ENCODE data around the gene C1orf216.
"Not testable (repeated sequence)": the region's sequence is repeated elsewhere in the genome, so short reads cannot be mapped to it uniquely, and the experiment has no call there.

Gene C1orf216, protein sequence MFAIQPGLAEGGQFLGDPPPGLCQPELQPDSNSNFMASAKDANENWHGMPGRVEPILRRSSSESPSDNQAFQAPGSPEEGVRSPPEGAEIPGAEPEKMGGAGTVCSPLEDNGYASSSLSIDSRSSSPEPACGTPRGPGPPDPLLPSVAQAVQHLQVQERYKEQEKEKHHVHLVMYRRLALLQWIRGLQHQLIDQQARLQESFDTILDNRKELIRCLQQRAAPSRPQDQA

GRCh38 chr1:35718492-35719336 is at the start of gene C1orf216:
TSS of gene C1orf216 (minus strand) at chr1:35718884. CDS start at chr1:35716321, 2,563 bp downstream.
- DNase-seq (ENCODE audit: low read depth) = peak; percentile 38

- DNase-seq (ENCODE audit: low read depth) = no peak
Observed at GRCh38 chr1:35764283-35764682, 45.6 kb upstream of the C1orf216 start.

GRCh38 chr1:35763201-35763600 is 44.5 kb upstream of the C1orf216 start:
- DNase-seq (ENCODE audit: low read depth) = no peak

DNA sequence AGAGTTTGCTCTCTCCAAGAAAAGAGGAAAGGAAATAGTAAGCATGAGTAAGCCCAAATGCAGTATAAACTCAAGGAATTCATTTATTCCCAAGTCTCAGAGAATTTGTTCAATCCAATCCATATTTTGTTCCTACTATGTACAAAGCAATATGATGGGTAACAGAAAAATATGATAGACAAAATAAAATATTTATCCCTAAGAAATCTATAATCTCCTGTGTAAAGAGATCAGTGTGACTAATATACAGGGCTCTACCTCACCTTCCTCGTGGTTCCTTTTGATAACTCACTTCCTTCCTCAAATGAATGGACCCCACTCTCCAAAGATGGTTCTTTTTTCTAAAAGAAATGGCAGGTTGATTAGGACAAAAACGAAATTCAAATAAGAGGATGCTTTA is 43.5 kb upstream of the C1orf216 start:
- DNase-seq (ENCODE audit: low read depth) = no peak

DNA sequence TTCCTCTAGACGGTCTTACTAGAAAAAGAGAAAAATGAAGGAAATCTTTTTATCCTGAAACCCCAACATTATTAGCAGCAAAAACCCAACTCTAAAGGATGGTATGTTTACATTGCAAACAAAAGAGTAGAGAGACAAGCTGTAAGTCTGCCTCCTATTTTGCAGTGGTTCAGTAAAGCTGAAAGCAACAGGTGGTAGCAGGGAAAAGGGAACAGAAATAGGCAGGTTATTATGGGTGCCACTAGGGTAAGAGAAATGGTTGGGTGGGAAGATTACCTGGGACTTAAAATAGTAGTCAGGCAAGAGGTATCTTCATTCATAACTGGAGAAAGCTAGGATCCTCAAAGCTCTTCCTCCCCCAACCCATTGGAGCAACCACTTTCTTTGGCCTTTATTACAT is 37.4 kb upstream of the C1orf216 start:
- no peak for DNase-seq (ENCODE audit: low read depth)

DNA sequence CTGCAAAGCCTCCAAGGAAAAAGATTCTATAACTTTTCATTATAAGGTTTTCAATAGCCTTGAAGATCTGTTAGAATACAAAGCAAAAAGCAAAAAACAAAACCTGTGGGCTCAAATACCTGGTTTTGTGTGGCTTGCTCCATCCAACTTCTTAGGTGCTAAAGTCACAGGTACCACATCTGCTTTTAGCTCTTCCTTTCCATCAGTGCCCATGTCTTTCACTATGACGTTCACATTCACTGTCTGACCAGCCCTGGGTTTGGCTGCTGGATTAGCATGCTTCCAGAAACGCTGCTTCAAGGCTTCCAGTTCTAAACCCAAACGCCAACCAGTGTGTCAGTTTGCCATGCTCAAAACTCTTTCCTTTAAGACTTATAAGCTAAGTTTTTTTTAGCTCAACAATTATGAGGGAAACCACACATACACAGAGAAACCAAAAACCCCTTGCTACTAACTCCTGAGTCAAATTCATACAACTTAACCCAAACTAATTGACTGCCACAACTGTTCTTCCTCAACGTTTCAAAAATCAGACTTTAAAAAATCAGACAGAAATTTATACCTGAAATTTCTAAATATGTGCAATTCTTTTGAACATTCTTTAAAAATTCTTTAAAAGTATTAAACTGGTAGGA is 35.1 kb upstream of the C1orf216 start:
- no peak for DNase-seq (ENCODE audit: low read depth)

- no peak for DNase-seq (ENCODE audit: low read depth)
Observed at GRCh38 chr1:35748326-35748725, 29.6 kb upstream of the C1orf216 start.

DNA sequence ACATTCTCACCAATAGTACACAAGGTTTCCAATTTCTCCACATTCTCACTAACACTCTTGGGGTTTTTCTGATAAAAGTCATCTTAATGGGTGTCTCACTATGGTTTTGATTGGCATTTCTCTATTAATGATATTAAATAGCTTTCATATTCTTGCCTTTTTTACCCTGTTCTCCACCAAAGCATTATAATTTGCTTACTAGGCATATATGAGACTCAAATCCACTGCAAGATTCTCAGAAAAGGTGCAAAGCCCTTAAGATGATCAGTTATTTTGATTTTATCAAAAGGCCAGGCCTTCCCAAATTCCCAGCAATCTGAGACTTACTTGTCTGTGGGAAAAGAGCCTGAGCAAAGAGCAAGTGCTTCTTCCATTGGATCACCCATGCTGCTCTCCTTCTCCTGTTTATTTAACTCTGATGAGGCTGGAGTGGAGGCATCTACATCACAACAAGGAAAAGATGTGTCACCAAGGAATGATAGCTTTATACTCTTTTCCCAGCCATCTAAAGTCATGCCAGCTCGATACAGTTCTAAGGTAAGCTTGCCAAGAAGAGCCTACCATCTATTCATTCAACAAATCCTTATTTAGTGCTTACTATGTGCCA is 26.5 kb upstream of the C1orf216 start:
- no peak for DNase-seq (ENCODE audit: low read depth)

DNA sequence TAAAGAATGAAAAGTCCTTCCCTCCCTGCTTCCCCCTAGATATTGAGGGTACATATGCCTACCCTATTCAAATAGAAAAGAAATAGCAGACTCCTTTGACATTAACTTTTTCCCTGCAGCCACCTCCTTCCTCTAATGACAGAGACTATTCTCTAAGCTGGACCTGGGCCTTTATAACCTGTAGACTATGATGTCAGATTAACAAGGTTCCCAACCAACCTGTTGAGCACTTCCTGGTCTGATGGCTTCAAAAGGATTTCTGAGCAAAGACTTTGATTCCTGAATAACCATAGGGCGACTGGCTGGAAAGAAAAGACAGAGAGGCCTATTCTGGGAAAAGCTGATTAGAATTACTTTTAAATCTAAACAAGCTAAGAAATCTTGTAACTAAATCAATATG is 18.4 kb upstream of the C1orf216 start:
- no peak for DNase-seq (ENCODE audit: low read depth)

DNA sequence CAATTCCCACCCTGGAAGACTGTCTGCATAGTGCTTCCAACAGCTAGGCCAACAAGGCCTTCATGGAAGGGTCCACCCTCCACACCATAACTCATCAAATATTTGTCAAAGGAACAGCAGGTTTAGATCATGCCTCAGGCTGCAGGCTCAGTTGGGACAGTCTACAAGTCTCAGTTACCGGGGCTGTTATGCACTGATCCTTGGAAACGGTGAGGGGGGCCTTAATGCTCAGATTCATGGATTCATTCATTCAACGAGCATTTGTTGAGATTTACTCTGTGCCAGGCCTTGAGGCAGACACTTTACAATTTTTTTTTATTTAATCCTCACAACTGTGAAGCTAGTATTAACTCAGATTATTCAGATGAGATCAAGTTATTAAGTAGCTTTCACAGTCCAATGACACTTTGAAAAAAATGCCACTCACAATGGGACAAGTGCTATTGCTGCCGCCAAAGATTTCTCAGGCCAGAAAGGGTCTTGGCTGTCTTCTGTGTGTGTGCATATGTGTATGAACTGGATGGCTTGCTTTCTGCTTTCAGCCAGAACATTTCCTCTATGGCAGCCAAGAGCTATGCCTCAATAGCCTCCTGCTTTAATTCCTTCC is 8.9 kb upstream of the C1orf216 start:
- no peak for DNase-seq (ENCODE audit: low read depth)

DNA sequence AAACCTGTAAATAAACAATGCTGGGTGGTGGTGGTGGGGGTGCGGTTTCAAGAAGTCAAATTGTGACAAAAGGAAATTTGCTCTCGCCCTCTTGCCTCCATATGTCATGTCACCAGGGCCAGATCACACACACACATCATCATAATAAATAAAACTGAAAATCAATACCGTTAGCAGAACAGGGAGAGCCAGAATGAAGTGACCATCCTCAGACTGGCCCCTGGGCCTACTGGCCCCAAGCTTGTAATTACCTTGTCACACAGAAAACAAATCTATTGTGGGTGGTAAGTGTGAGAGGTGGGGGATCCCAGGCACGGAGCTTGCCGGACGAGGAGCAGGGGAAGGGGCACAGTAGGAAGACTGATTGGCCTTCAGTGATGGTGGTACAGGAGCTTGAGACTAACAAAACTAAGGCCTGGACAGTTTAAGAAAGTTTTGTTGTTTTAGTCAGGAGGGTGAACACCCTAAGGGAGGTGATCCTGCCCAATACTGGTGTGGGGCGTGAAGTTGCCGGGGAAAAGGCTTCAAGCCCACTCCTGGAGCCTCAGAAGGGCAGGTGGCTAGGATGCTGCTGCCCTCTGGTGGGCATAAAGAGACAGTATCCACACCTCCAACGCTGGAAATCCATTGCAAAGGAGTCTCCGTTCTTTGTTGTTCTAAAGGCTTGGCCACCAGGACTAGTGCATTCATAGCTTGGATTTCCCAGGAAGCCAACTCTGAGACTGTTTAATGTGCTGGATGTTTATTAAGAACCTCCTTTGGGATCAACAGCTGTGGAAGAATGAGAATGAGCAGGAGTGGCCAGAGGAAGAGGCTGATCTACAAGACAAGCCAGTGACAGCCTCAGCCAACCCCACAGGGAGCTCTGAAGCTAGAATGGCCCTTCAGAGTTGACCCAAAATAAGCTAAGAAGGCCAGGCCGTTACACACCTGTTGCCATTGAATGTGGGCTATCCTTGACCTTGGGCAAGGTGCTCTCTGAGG is 8.1 kb upstream of the C1orf216 start:
- no peak for DNase-seq (ENCODE audit: low read depth)

- no peak for DNase-seq (ENCODE audit: low read depth)
Observed at GRCh38 chr1:35725596-35725995, 6.9 kb upstream of the C1orf216 start.

DNA sequence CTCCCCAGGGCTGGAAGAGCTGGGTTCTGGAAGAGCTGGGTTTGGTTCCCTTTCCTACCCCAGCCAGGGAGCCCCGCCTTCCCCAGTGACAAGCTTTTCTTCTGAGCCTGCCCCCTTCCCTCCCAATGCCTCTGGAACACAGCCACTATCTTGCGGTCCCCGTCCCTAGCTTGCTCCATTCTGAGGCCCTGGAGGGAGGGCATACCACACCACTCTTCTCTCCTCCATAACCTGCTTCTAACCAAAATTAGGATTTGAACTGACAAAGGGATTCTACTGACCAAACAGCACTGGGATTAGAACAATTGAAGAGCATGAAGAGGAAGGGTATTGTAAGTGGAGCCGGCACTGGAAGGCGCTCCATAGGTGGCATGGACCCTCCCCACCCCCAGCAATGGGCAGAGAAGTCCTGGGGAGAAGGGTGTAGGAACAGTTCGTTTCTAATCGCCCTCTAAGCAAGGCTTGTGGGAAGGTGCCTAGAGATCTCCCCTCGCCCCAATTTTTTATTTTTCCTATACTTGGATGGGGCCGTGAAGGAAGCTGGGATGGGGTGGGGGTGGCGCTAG is 690 bp downstream of the C1orf216 start:
- DNase-seq (ENCODE audit: low read depth) = no peak

DNA sequence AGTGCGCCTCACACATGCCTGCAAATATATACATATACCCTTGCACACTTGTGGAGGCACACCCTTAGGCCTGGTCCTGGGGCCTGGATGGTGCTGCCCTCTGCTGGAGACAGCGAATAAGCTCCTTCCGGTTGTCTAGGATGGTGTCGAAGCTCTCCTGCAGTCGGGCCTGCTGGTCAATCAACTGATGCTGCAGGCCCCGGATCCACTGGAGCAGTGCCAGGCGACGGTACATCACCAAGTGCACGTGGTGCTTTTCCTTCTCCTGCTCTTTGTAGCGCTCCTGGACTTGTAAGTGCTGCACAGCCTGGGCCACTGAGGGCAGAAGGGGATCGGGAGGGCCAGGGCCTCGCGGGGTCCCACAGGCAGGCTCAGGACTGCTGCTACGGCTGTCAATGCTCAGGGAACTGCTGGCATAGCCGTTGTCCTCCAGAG is 3.1 kb downstream of the C1orf216 start:
- peak; percentile 65 for DNase-seq (ENCODE audit: low read depth)

DNA sequence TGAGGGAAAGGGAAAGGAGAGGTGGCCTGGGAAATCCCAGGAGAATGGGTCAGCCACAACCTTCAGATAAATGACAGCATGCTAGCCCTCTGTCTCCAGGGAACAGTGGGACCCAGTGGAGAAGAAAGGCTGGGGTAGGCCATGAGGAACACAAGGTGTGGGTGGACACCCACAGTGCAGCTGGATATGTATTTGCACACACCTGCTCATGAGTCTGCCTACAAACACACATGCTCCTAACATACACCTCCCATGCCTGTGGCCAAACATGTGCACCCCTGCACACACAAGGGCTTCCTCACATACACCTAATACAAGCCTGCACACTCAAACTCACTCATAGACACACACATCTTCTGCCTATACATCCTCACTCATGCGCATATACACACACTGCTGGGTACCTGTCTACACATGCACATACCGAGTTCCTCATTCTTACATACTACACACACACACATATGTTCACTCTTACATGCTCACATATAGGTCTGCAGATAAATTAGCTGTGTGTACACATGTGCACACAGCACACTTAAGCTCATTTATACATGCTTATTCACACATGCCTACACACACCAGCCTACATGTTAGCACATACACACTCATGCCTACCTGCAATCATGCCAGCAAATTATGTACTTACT is 3.6 kb downstream of the C1orf216 start:
- DNase-seq (ENCODE audit: low read depth) = no peak

GRCh38 chr1:35711098-35711497 is 7.6 kb downstream of the C1orf216 start:
- not testable (repeated sequence) for DNase-seq (ENCODE audit: low read depth)

DNA sequence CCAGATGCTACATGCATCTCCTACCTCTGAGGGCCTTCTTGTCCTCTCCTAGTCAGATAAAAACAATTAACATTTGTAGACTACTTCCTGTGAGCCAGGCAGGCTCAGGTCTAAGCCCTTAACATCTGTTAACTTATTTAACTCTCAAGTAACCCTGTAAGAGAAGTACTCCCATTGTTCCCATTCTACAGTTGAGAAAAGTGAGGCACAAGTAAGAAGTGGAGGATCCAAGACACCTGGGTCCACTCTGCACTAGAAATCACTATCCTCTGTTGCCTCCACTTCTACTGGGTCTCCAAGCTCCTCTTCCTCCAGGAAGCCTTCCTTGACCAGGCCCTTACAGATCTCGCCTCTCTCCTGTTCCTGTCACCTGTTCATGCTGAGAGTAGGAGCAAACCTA is 9.7 kb downstream of the C1orf216 start:
- no peak for DNase-seq (ENCODE audit: low read depth)

DNA sequence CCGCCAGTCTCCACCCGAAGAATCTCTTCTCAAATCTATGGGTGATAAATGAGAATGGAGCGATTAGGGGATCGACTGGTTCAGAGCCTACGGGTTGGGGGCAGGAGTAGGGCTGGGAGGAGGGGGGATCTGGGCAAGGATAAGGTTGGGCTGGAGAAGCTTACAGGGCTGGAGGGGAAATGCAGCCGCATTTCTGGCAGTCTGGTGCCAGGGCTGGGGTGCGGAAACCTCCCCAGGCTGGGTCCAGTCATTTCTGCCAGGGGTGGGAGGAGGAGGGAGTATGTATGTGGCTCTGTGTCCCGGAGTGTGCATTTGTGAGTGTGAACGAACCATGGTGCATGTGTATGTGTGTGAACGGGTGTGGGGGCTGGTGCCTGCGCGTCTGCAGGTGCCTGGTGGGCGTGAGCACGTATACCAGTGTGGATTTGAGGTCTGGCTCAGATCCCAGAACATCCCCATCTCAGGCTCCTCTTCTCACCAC is 10.2 kb downstream of the C1orf216 start:
- no peak for DNase-seq (ENCODE audit: low read depth)

GRCh38 chr1:35707601-35708440 is 10.9 kb downstream of the C1orf216 start:
- DNase-seq (ENCODE audit: low read depth) = no peak

Data from stimulated activated CD8-positive, alpha-beta memory T cell treated with anti-CD3 and anti-CD28 coated beads, Interleukin-15, amount 100 ng/mL, for 1 hour (primary cell).